CD4-positive, alpha-beta T cell treated with Interferon gamma for 1 hour (primary cell): ENCODE measurements around the gene NME9.

Experiments
- DNase-seq: peaks from one replicate; pipeline ENCODE4 v3.0.0-alpha.2; 2020

Gene NME9

GRCh38 chr3:138271189-138271794, 58.4 kb downstream of the NME9 start:
- no peak for DNase-seq

GRCh38 chr3:138270245-138270644, 59.4 kb downstream of the NME9 start:
- DNase-seq: no peak

GRCh38 chr3:138267083-138267482, 62.6 kb downstream of the NME9 start:
- no peak for DNase-seq

- no peak for DNase-seq
These were observed 63.9 kb downstream of the NME9 start for GRCh38 chr3:138265745-138266144.

GRCh38 chr3:138263104-138263503, 66.5 kb downstream of the NME9 start:
- DNase-seq: no peak

- no peak for DNase-seq
These were observed 69.0 kb downstream of the NME9 start for GRCh38 chr3:138260611-138261010.

- no peak for DNase-seq
These were observed 70.5 kb downstream of the NME9 start for GRCh38 chr3:138259126-138259525.

- no peak for DNase-seq
These were observed 71.7 kb downstream of the NME9 start for GRCh38 chr3:138257986-138258385.

- DNase-seq: no peak
These were observed 73.6 kb downstream of the NME9 start for GRCh38 chr3:138256022-138256421.

- no peak for DNase-seq
These were observed 75.4 kb downstream of the NME9 start for GRCh38 chr3:138254216-138254615.

GRCh38 chr3:138253609-138254008, 76.0 kb downstream of the NME9 start:
- no peak for DNase-seq
